PC-9 (cell line): ENCODE data around the gene IFI27L2. TPM values are rescaled to one million over a fixed set of nuclear protein-coding genes. Genes with fewer than 3 reads are reported as not detected.

Experiments used
- BruUV-seq: library from RNA; stranded (reverse); fragments of 400-500 nt; replicated peaks from 2 replicates; lab custom pipeline; 2021; lab: Mats Ljungman, UMichigan
- CTCF ChIA-PET: fragments of 300-600 bp; sonication (Branson Sonifier 250); formaldehyde crosslinking; loops from one replicate; lab custom pipeline; 2022; ENCODE audit warnings: antibody characterized with exemption; lab: Charles Lee
- POLR2A ChIA-PET: fragments of 300-600 bp; sonication (Branson Sonifier 250); formaldehyde crosslinking; loops from one replicate; lab custom pipeline; 2022; ENCODE audit warnings: antibody characterized with exemption; ENCODE audit not compliant: unreplicated experiment; lab: Charles Lee
- DNase-seq, 2 experiments: peaks; one replicate each; pipeline versions ENCODE4 v3.0.0 to v3.0.0-alpha.2; 2015 to 2022; ENCODE audit warnings: mixed read lengths in 1 of 2
- H2AFZ ChIP-seq: fragments of 200-600 bp; sonication (generic); 2 replicates; pipeline ENCODE4 v1.8.1; 2017; ENCODE audit warnings: antibody characterized with exemption
- H3F3A ChIP-seq: fragments of 200-600 bp; sonication (generic); 2 replicates; pipeline ENCODE4 v1.8.1; 2017; ENCODE audit warnings: antibody characterized with exemption, mild to moderate bottlenecking, low read depth; ENCODE audit not compliant: insufficient read depth
- H3K27ac ChIP-seq: fragments of 200-600 bp; sonication (generic); 2 replicates; pipeline ENCODE4 v1.6.1; 2016; ENCODE audit warnings: mixed run types
- H3K27me3 ChIP-seq: fragments of 200-600 bp; sonication (generic); 2 replicates; pipeline ENCODE4 v1.6.1; 2016; ENCODE audit warnings: low read depth, mixed run types; ENCODE audit not compliant: insufficient read depth
- H3K36me3 ChIP-seq: fragments of 200-600 bp; sonication (generic); 2 replicates; pipeline ENCODE4 v1.6.1; 2016; ENCODE audit warnings: low read depth, mixed run types
- H3K4me1 ChIP-seq: fragments of 200-600 bp; sonication (generic); replicated peaks from 2 replicates; pipeline ENCODE4 v1.6.1; 2016; ENCODE audit warnings: mixed run types; ENCODE audit not compliant: insufficient read depth
- H3K4me2 ChIP-seq: fragments of 200-600 bp; sonication (generic); 2 replicates; pipeline ENCODE4 v1.6.1; 2017; ENCODE audit warnings: mixed run types
- H3K4me3 ChIP-seq: fragments of 200-600 bp; sonication (generic); 2 replicates; pipeline ENCODE4 v1.6.1; 2016; ENCODE audit warnings: mixed run types
- H3K79me2 ChIP-seq: fragments of 200-600 bp; sonication (generic); 2 replicates; pipeline ENCODE4 v1.6.1; 2017; ENCODE audit warnings: low read depth, mixed run types
- H3K9me2 ChIP-seq: fragments of 200-600 bp; sonication (generic); 2 replicates; pipeline ENCODE4 v1.8.1; 2017; ENCODE audit warnings: mild to moderate bottlenecking; ENCODE audit not compliant: insufficient read depth
- H3K9me3 ChIP-seq: fragments of 200-600 bp; sonication (generic); 2 replicates; pipeline ENCODE4 v1.8.1; 2016; ENCODE audit warnings: low read depth; ENCODE audit not compliant: insufficient read depth
- H4K20me1 ChIP-seq: fragments of 200-600 bp; sonication (generic); 2 replicates; pipeline ENCODE4 v1.8.1; 2017; ENCODE audit not compliant: insufficient read depth
- CTCF ChIP-seq: fragments of 200-600 bp; sonication (generic); conservative IDR thresholded peaks from 2 replicates; pipeline ENCODE4 v1.6.1; 2017; ENCODE audit warnings: mixed run types, antibody characterized with exemption, mild to moderate bottlenecking, moderate library complexity
- EZH2 ChIP-seq: fragments of 200-600 bp; sonication (generic); IDR thresholded peaks from 2 replicates; pipeline ENCODE4 v1.8.0; 2017; ENCODE audit warnings: antibody characterized with exemption, low read depth
- intact Hi-C: fragments of 100-400 bp; cut with micrococcal nuclease; formaldehyde crosslinking; loops from one replicate; pipeline ENCODE4 v1.10.0; 2022; ENCODE audit not compliant: unreplicated experiment
- total RNA-seq: library from RNA; stranded (reverse); gene quantifications from 2 replicates; pipeline ENCODE4 v1.2.3, GENCODE V29; 2021

The IFI27L2 gene
- total RNA-seq, 1 experiment from 2014 or later: 5.4 TPM

- H3K4me2 ChIP-seq: no peak overlapping the region
- no peaks in the 10 kb centered on the region for H3K9me3 ChIP-seq
- DNase-seq: no peak
- CTCF ChIA-PET: no interaction called here
- H4K20me1 ChIP-seq: no peaks in the 10 kb centered on the region
- TF ChIP-seq CTCF (no peak), EZH2 (no peak)
- no peaks in the 10 kb centered on the region for H3K4me1 ChIP-seq
- no peak overlapping the region for H3K4me3 ChIP-seq
- POLR2A ChIA-PET: no interaction called here
- H3K36me3 ChIP-seq: no peaks in the 10 kb centered on the region
- intact Hi-C loops: no loop called here
- H3K79me2 ChIP-seq: no peaks in the 10 kb centered on the region
- no peak overlapping the region for H2AFZ ChIP-seq
- no peaks in the 10 kb centered on the region for H3K9me2 ChIP-seq
- 0 out of 2 replicates have a peak, but pooled peaks cover 2% of the 10 kb centered on the region for H3K27me3 ChIP-seq
- BruUV-seq: no TSS peak
- H3K27ac ChIP-seq: no peak overlapping the region
- no peaks in the 10 kb centered on the region for H3F3A ChIP-seq
These were observed 15.4 kb downstream of the IFI27L2 start for GRCh38 chr14:94113908-94114588.

DNA sequence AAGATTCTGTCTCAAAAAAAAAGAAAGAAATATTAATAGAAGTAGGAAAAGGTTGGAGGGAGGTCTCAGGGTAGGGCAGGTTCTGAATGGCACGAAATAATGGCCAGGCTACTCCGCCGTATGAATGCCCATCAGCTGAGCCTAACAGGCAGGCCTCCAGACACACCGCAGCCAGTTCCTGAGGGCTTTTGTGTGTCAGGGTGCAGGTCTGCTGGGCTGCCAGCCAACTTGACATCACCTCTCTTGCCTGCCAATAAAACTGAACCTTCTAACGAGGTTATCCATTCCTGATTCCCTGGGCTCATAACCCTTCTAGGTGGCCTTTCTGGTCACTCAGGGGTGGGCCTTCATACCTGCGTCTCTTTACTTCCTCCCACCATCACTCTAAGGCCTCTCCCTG is 15.9 kb downstream of the IFI27L2 start:
- BruUV-seq: no TSS peak
- TF ChIP-seq EZH2 (no peak), CTCF (no peak)
- Histone ChIP-seq H3K9me2 (no peaks in the 10 kb centered on the region), H3K4me1 (no peaks in the 10 kb centered on the region), H2AFZ (no peak overlapping the region), H3F3A (no peaks in the 10 kb centered on the region), H3K9me3 (no peaks in the 10 kb centered on the region), H3K4me3 (no peak overlapping the region), H3K27ac (no peak overlapping the region), H3K79me2 (no peaks in the 10 kb centered on the region), H3K36me3 (no peaks in the 10 kb centered on the region), H3K4me2 (no peak overlapping the region), H4K20me1 (no peaks in the 10 kb centered on the region), H3K27me3 (0 out of 2 replicates have a peak, but pooled peaks cover 2% of the 10 kb centered on the region)
- no peak for DNase-seq
- intact Hi-C loops: no loop called here
- ChIA-PET POLR2A (no interaction called here), CTCF (no interaction called here)

DNA sequence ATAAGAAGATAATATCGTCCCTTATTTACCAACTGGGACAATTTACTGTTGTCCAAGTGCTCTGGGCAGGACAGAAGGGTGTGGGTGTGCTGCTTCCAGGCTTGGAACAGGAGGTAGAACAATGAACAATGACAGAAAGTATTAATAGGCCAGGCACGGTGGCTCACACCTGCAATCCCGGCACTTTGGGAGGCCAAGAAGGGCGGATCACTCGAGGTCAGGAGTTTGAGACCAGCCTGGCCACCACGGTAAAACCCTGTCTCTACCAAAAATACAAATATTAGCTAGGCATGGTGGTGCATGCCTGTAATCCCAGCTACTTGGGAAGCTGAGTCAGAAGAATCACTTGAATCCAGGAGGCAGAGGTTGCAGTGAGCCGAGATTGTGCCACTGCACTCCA is 16.3 kb downstream of the IFI27L2 start:
- ChIA-PET POLR2A (no interaction called here), CTCF (no interaction called here)
- Histone ChIP-seq H3F3A (no peaks in the 10 kb centered on the region), H3K27ac (no peak overlapping the region), H4K20me1 (no peaks in the 10 kb centered on the region), H3K4me2 (no peak overlapping the region), H3K36me3 (no peaks in the 10 kb centered on the region), H3K79me2 (no peaks in the 10 kb centered on the region), H3K27me3 (0 out of 2 replicates have a peak, but pooled peaks cover 2% of the 10 kb centered on the region), H3K4me3 (no peak overlapping the region), H2AFZ (no peak overlapping the region), H3K9me2 (no peaks in the 10 kb centered on the region), H3K9me3 (no peaks in the 10 kb centered on the region), H3K4me1 (no peaks in the 10 kb centered on the region)
- no peak for TF ChIP-seq CTCF
- no peak for TF ChIP-seq EZH2
- no TSS peak for BruUV-seq
- DNase-seq: no peak
- intact Hi-C loops: no loop called here
